Skin epidermis (tissue), 12 donors: ENCODE measurements around the gene TMEM132D.

ENCODE experiments used
- H3K27ac ChIP-seq, 21 experiments: fragments of 200-600 bp; sonication (generic) in 11 of 21; one replicate each; pipeline ENCODE4 v1.5.0; 2020; ENCODE audit warnings: mild to moderate bottlenecking in 3 of 21, inconsistent platforms in 2 of 21, moderate library complexity in 2 of 21
- H3K4me3 ChIP-seq, 7 experiments: fragments of 200-600 bp; sonication (generic) in 2 of 7; one replicate each; pipeline ENCODE4 v1.5.0; 2020; ENCODE audit warnings: inconsistent platforms in 2 of 7, mild to moderate bottlenecking in 2 of 7, moderate library complexity in 1 of 7

Gene TMEM132D

GRCh38 chr12:129762436-129762835, 141.4 kb downstream of the TMEM132D start:
- Histone ChIP-seq H3K4me3 (no peak overlapping the region), H3K27ac (no peak overlapping the region)

- Histone ChIP-seq H3K27ac (no peak overlapping the region), H3K4me3 (no peak overlapping the region)
Observed at GRCh38 chr12:129753586-129753985, 150.2 kb downstream of the TMEM132D start.

- Histone ChIP-seq H3K27ac (no peak overlapping the region), H3K4me3 (no peak overlapping the region)
Observed at GRCh38 chr12:129750421-129750820, 153.4 kb downstream of the TMEM132D start.

- no peak overlapping the region for H3K4me3 ChIP-seq
- H3K27ac ChIP-seq, result no peak overlapping the region
Observed at GRCh38 chr12:129746318-129746717, 157.5 kb downstream of the TMEM132D start.

GRCh38 chr12:129729170-129729569, 174.7 kb downstream of the TMEM132D start:
- H3K27ac ChIP-seq, result no peak overlapping the region
- H3K4me3 ChIP-seq, result no peak overlapping the region

- Histone ChIP-seq H3K27ac (no peak overlapping the region), H3K4me3 (no peak overlapping the region)
Observed at GRCh38 chr12:129727100-129727499, 176.7 kb downstream of the TMEM132D start.

GRCh38 chr12:129723260-129723659, 180.6 kb downstream of the TMEM132D start:
- H3K4me3 ChIP-seq, result no peak overlapping the region
- H3K27ac ChIP-seq, result no peak overlapping the region

GRCh38 chr12:129720618-129721017, 183.2 kb downstream of the TMEM132D start:
- Histone ChIP-seq H3K27ac (no peak overlapping the region), H3K4me3 (no peak overlapping the region)

GRCh38 chr12:129719416-129719815, 184.4 kb downstream of the TMEM132D start:
- no peak overlapping the region for H3K4me3 ChIP-seq
- H3K27ac ChIP-seq, result no peak overlapping the region

- no peak overlapping the region for H3K27ac ChIP-seq
- no peak overlapping the region for H3K4me3 ChIP-seq
Observed at GRCh38 chr12:129717438-129717837, 186.4 kb downstream of the TMEM132D start.

GRCh38 chr12:129716825-129717224, 187.0 kb downstream of the TMEM132D start:
- H3K4me3 ChIP-seq, result no peak overlapping the region
- no peak overlapping the region for H3K27ac ChIP-seq

GRCh38 chr12:129706716-129707115, 197.1 kb downstream of the TMEM132D start:
- no peak overlapping the region for H3K4me3 ChIP-seq
- no peak overlapping the region for H3K27ac ChIP-seq

- Histone ChIP-seq H3K4me3 (no peak overlapping the region), H3K27ac (no peak overlapping the region)
Observed at GRCh38 chr12:129704232-129704830, 199.5 kb downstream of the TMEM132D start.

- H3K4me3 ChIP-seq, result no peak overlapping the region
- H3K27ac ChIP-seq, result no peak overlapping the region
Observed at GRCh38 chr12:129701631-129702101, 202.2 kb downstream of the TMEM132D start.

- H3K4me3 ChIP-seq, result no peak overlapping the region
Observed at GRCh38 chr12:129700036-129700435, 203.8 kb downstream of the TMEM132D start.

GRCh38 chr12:129696926-129697325, 206.9 kb downstream of the TMEM132D start:
- H3K27ac ChIP-seq, result no peak overlapping the region
- H3K4me3 ChIP-seq, result no peak overlapping the region

More at GRCh38 chr12:129700036-129700435, 203.8 kb downstream of the TMEM132D start:
- no peak overlapping the region for H3K27ac ChIP-seq

- no peak overlapping the region for H3K4me3 ChIP-seq
- no peak overlapping the region for H3K27ac ChIP-seq
Observed at GRCh38 chr12:129696405-129696804, 207.4 kb downstream of the TMEM132D start.

- H3K4me3 ChIP-seq, result no peak overlapping the region
- H3K27ac ChIP-seq, result no peak overlapping the region
Observed at GRCh38 chr12:129693731-129694130, 210.1 kb downstream of the TMEM132D start.

GRCh38 chr12:129687731-129688130, 216.1 kb downstream of the TMEM132D start:
- H3K27ac ChIP-seq, result no peak overlapping the region
- H3K4me3 ChIP-seq, result no peak overlapping the region

GRCh38 chr12:129681830-129682229, 222.0 kb downstream of the TMEM132D start:
- Histone ChIP-seq H3K4me3 (no peak overlapping the region), H3K27ac (no peak overlapping the region)

- Histone ChIP-seq H3K27ac (no peak overlapping the region), H3K4me3 (no peak overlapping the region)
Observed at GRCh38 chr12:129681151-129681550, 222.7 kb downstream of the TMEM132D start.

GRCh38 chr12:129676411-129676810, 227.4 kb downstream of the TMEM132D start:
- Histone ChIP-seq H3K4me3 (no peak overlapping the region), H3K27ac (no peak overlapping the region)
